H1 (cell line): Measurements from ENCODE around the gene SCAMP3. TPM values are rescaled to one million over a fixed set of nuclear protein-coding genes. Genes with fewer than 3 reads are reported as not detected.

ENCODE experiments used
- ASH2L ChIP-seq: fragments of 200-600, 300-600 bp; sonication (generic); IDR thresholded peaks from one replicate; pipeline ENCODE4 v1.7.1; 2017; ENCODE audit warnings: low read length
- BACH1 ChIP-seq: IDR thresholded peaks from 2 replicates; pipeline ENCODE4 v1.6.1; 2012; ENCODE audit warnings: low read length, improper control_type of control experiment
- BRCA1 ChIP-seq: IDR thresholded peaks from 2 replicates; pipeline ENCODE4 v1.6.1; 2012; ENCODE audit warnings: low read depth, low read length, improper control_type of control experiment
- E2F6 ChIP-seq: IDR thresholded peaks from 2 replicates; pipeline ENCODE4 v1.6.1; 2012; ENCODE audit warnings: inconsistent platforms
- EGR1 ChIP-seq: IDR thresholded peaks from 2 replicates; pipeline ENCODE4 v1.6.1; 2011; ENCODE audit warnings: low read depth, low read length, borderline replicate concordance
- GABPA ChIP-seq: IDR thresholded peaks from 2 replicates; pipeline ENCODE4 v1.6.1; 2011; ENCODE audit warnings: mild to moderate bottlenecking, low read length, moderate library complexity, borderline replicate concordance; ENCODE audit not compliant: insufficient read depth
- MAFK ChIP-seq: IDR thresholded peaks from 2 replicates; pipeline ENCODE4 v1.6.1; 2012; ENCODE audit warnings: low read depth, mild to moderate bottlenecking, improper control_type of control experiment, low read length
- RFX5 ChIP-seq: IDR thresholded peaks from 2 replicates; pipeline ENCODE4 v1.6.1; 2011; ENCODE audit warnings: low read depth, low read length, improper control_type of control experiment, borderline replicate concordance
- SIRT6 ChIP-seq: IDR thresholded peaks from one replicate; pipeline ENCODE4 v1.7.1; 2012; ENCODE audit warnings: low read length, inconsistent platforms
- SUZ12 ChIP-seq: fragments of 200-600 bp; sonication (generic); IDR thresholded peaks from 2 replicates; pipeline ENCODE4 v1.6.1; 2012; ENCODE audit warnings: mild to moderate bottlenecking, inconsistent platforms, low read length, moderate library complexity, mixed read lengths
- YY1 ChIP-seq: IDR thresholded peaks from 2 replicates; pipeline ENCODE4 v1.6.1; 2011; ENCODE audit warnings: low read depth, mild to moderate bottlenecking, low read length
- ZNF274 ChIP-seq: IDR thresholded peaks from 2 replicates; pipeline ENCODE4 v1.7.0; 2012; ENCODE audit warnings: low read length, borderline replicate concordance; ENCODE audit errors: extremely low read depth
- polyA plus RNA-seq, 7 experiments: library from polyadenylated mRNA; depleted of rRNA in 3 of 7; stranded (reverse) in 5 of 7; unstranded in 2 of 7; fragments of >200 nt in 5 of 7; fragments of 200-250 nt in 2 of 7; gene quantifications; 1 replicate in 5 of 7; 2 replicates in 1 of 7; 4 replicates in 1 of 7; pipeline versions ENCODE4 v1.2.1 to v1.2.3, GENCODE V29; 2011 to 2013; ENCODE audit warnings: missing spikeins in 2 of 7, mixed read lengths in 2 of 7
- total RNA-seq: library from RNA; stranded (reverse); fragmentation: NEBNext Ultra II Directional; extraction: Animal tissue kit (Norgen Biotek cat#: 25700); gene quantifications from 2 replicates; pipeline ENCODE4 v1.2.1, GENCODE V29; 2021

The SCAMP3 gene
- total and polyA plus RNA-seq, 2 of the 8 experiments (the other 6 are each of a cell fraction or from before 2014, with no cell fraction given), result 48.9 to 143 TPM

GRCh38 chr1:155295183-155295941 is 33.2 kb upstream of the SCAMP3 start (continued):
- TF ChIP-seq EGR1 (peak; percentile 6; the same call in 1 of the 2 replicates), E2F6 (no peak; the same call in 1 of the 2 replicates), ASH2L (peak; percentile 98), YY1 (0 out of 2 replicates have a peak, but pooled peaks have one; percentile 51), RFX5 (no peak), SUZ12 (no peak; the same call in 1 of the 2 replicates), SIRT6 (no peak), ZNF274 (no peak), GABPA (no peak), BRCA1 (no peak), MAFK (no peak), BACH1 (no peak)
